SU-DHL-6 (cell line): ENCODE results near the gene INA.
"Not testable (repeated sequence)": the region's sequence is repeated elsewhere in the genome, so short reads cannot be mapped to it uniquely, and the experiment has no call there.

Source experiments
- H2AFZ ChIP-seq: fragments of 200-600 bp; sonication (generic); 2 replicates; pipeline ENCODE4 v1.6.1; 2014; ENCODE audit warnings: low read depth, mild to moderate bottlenecking, moderate library complexity, mixed read lengths, antibody characterized with exemption, low read length; ENCODE audit not compliant: severe bottlenecking
- H3F3A ChIP-seq: fragments of 200-600 bp; shearing (Covaris generic); 2 replicates; pipeline ENCODE4 v1.6.0; 2016; ENCODE audit warnings: antibody characterized with exemption, mild to moderate bottlenecking; ENCODE audit not compliant: insufficient read depth
- H3K27ac ChIP-seq: fragments of 200-600 bp; sonication (generic); 2 replicates; pipeline ENCODE4 v1.5.1; 2016; ENCODE audit warnings: low read depth, mild to moderate bottlenecking, low read length, moderate library complexity, mixed read lengths
- H3K27me3 ChIP-seq: fragments of 200-600 bp; sonication (generic), shearing (Covaris generic); 2 replicates; pipeline ENCODE4 v1.6.0; 2014; ENCODE audit warnings: mild to moderate bottlenecking, low read length
- H3K36me3 ChIP-seq: fragments of 200-600 bp; sonication (generic); 2 replicates; pipeline ENCODE4 v1.6.1; 2014; ENCODE audit warnings: mild to moderate bottlenecking, low read length, mixed read lengths
- H3K4me2 ChIP-seq: fragments of 300-600, 200-600 bp; shearing (Covaris generic), sonication (generic); 2 replicates; pipeline ENCODE4 v1.6.0; 2014; ENCODE audit warnings: low read length, low read depth, mild to moderate bottlenecking; ENCODE audit not compliant: poor library complexity, severe bottlenecking
- H3K4me3 ChIP-seq: fragments of 200-600 bp; sonication (generic); 2 replicates; pipeline ENCODE4 v1.5.1; 2014; ENCODE audit warnings: antibody characterized with exemption, low read length, mild to moderate bottlenecking, mixed read lengths; ENCODE audit not compliant: insufficient read depth, poor library complexity, severe bottlenecking
- H3K79me2 ChIP-seq: fragments of 200-600 bp; sonication (generic); 2 replicates; pipeline ENCODE4 v1.6.1; 2014; ENCODE audit warnings: mild to moderate bottlenecking, low read length, moderate library complexity; ENCODE audit not compliant: insufficient read depth
- H3K9ac ChIP-seq: fragments of 200-600 bp; sonication (generic); 2 replicates; pipeline ENCODE4 v1.7.0; 2014; ENCODE audit warnings: mild to moderate bottlenecking, low read length
- H3K9me2 ChIP-seq: fragments of 200-600 bp; sonication (generic); replicated peaks from 2 replicates; pipeline ENCODE4 v1.6.1; 2014; ENCODE audit warnings: low read length; ENCODE audit not compliant: insufficient read depth
- H3K9me3 ChIP-seq: fragments of 200-600 bp; sonication (generic); 2 replicates; pipeline ENCODE4 v1.6.1; 2014; ENCODE audit warnings: low read length, mixed read lengths; ENCODE audit not compliant: insufficient read depth
- H4K20me1 ChIP-seq: fragments of 200-600 bp; sonication (generic); 2 replicates; pipeline ENCODE4 v1.6.1; 2014; ENCODE audit warnings: low read depth, mild to moderate bottlenecking, antibody characterized with exemption, low read length, moderate library complexity, mixed read lengths
- EZH2phosphoT487 ChIP-seq: fragments of 200-600 bp; sonication (generic), shearing (Covaris generic); conservative IDR thresholded peaks from 2 replicates; pipeline ENCODE4 v1.6.1; 2018; ENCODE audit warnings: mild to moderate bottlenecking, antibody characterized with exemption, low read length, moderate library complexity, mixed read lengths
- TF ChIP-seq, protein P1 (sequence below): fragments of 200-600 bp; sonication (generic); IDR thresholded peaks from one replicate; pipeline ENCODE4 v1.5.1; 2017; ENCODE audit warnings: antibody characterized with exemption, mild to moderate bottlenecking, low read length, moderate library complexity; ENCODE audit not compliant: insufficient read depth, poor library complexity, severe bottlenecking

INA gene

DNA sequence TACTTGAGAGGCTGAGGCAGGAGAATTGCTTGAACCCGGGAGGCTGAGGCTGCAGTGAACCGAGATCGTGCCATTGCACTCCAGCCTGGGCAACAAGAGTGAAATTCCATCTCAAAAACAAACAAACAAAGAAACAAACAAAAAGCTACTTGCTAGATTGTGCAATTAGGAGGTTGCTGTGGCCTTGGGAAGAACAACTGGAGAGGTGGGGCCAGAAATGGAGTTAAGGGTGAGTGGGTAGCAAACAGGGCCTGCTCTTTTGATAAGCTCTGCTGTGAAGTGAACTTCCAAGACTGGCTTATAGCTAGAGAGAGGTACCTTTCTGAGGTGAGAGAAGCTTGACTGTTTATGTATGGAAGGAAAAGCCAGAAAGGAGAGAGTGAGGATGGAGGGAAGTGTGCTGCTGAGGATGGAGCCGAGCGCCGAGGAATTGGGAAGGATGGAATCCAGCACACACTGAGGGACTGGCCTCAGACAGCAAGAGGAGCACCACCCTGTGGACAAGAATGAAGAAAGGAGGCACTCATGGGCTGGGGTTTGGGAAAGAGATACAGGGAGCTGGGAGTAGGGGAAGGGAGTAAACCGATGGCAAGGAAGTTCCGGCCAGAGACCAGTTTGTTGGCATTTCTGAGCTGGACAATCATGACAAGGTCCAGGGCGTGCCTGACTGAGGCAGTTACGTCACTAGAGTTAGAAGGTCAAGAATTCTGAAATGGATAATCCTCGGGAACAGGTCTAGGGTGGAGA lies 38.3 kb upstream of the INA start:
- no peaks in the 10 kb centered on the region for H3F3A ChIP-seq
- no peak overlapping the region for H3K4me2 ChIP-seq
- H4K20me1 ChIP-seq, result no peaks in the 10 kb centered on the region
- H2AFZ ChIP-seq, result no peak overlapping the region
- H3K4me3 ChIP-seq, result no peak overlapping the region
- no peak overlapping the region for H3K27ac ChIP-seq
- H3K9me2 ChIP-seq, result no peaks in the 10 kb centered on the region
- TF ChIP-seq, protein P1, sequence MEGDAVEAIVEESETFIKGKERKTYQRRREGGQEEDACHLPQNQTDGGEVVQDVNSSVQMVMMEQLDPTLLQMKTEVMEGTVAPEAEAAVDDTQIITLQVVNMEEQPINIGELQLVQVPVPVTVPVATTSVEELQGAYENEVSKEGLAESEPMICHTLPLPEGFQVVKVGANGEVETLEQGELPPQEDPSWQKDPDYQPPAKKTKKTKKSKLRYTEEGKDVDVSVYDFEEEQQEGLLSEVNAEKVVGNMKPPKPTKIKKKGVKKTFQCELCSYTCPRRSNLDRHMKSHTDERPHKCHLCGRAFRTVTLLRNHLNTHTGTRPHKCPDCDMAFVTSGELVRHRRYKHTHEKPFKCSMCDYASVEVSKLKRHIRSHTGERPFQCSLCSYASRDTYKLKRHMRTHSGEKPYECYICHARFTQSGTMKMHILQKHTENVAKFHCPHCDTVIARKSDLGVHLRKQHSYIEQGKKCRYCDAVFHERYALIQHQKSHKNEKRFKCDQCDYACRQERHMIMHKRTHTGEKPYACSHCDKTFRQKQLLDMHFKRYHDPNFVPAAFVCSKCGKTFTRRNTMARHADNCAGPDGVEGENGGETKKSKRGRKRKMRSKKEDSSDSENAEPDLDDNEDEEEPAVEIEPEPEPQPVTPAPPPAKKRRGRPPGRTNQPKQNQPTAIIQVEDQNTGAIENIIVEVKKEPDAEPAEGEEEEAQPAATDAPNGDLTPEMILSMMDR, result no peak
- no peak for TF ChIP-seq EZH2phosphoT487
- no peaks in the 10 kb centered on the region for H3K79me2 ChIP-seq
- no peaks in the 10 kb centered on the region for H3K9me3 ChIP-seq
- H3K27me3 ChIP-seq, result no peaks in the 10 kb centered on the region
- H3K9ac ChIP-seq, result no peak overlapping the region
- H3K36me3 ChIP-seq, result no peaks in the 10 kb centered on the region

DNA sequence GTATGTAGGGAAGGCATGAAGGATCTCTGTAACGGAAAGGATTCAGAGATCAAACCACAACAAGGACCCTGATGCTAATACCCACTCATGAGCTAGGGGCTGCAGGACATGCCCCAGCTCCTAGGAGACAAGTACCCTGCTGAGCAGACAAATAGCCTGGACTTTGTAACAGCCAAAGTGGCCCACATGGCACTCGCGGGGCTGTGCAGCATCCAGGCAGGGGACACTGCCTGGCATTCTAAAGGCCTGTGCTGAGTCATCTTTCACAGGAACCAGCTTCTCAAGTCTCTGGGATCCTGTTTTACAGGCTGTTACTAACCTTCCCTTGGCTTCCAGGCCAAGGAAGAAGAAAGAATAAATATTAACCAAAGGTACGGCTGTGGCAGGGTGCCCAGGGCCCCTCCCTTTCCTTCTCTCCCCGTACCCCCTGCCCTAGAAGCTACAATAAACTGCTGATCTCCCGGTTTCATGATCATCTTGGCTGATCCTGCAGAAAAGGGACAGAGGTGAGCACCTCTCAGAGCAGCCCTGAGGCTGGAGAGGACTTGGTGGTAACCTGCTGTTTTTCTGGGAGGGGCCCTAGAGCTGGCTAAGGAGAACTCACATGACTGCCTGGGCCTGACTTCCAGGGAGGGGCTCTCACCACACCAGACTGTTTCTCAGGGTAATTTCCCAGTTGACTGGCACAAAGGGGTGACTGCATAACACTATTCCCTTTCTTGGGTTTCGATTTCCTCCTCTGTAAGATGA lies 35.5 kb upstream of the INA start:
- TF ChIP-seq, protein P1, result no peak
- TF ChIP-seq EZH2phosphoT487, result no peak
- H4K20me1 ChIP-seq, result no peaks in the 10 kb centered on the region
- H3F3A ChIP-seq, result no peaks in the 10 kb centered on the region
- H3K9me3 ChIP-seq, result no peaks in the 10 kb centered on the region
- no peaks in the 10 kb centered on the region for H3K27me3 ChIP-seq
- H3K27ac ChIP-seq, result no peak overlapping the region
- no peak overlapping the region for H2AFZ ChIP-seq
- no peaks in the 10 kb centered on the region for H3K79me2 ChIP-seq
- H3K4me2 ChIP-seq, result no peak overlapping the region
- no peak overlapping the region for H3K9ac ChIP-seq
- H3K9me2 ChIP-seq, result no peaks in the 10 kb centered on the region
- H3K36me3 ChIP-seq, result no peaks in the 10 kb centered on the region
- H3K4me3 ChIP-seq, result no peak overlapping the region

DNA sequence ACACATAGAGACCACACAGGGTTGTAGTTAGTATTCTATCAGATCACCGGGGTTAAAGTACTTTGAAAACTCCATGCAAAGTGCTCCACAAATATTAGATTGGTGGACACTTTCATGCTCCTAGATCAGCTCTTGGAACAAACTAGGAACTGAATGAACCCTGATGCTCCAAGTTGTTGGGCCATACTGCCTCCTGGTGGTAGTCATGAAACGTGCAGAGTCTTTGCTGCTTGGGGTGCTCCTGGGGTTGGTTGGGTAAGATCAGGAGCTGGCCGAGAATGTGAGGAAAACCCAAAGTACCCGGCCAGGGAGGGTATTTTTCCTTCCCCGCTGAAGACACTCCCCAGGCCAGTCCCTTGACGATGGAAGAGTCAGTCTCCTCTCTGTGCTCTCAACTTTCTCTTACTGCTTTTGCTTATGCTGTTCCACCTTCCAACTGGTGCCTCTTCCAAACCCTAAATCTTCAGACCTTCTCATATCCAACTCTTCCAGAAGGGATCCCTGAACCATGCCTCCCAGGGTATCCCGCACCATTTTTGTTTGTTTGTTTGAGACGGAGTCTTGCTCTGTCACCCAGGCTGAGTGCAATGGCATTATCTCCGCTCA lies 32.2 kb upstream of the INA start:
- Histone ChIP-seq H3K79me2 (no peaks in the 10 kb centered on the region), H3F3A (no peaks in the 10 kb centered on the region), H3K27ac (no peak overlapping the region), H3K36me3 (no peaks in the 10 kb centered on the region), H3K9ac (no peak overlapping the region), H3K27me3 (no peaks in the 10 kb centered on the region), H3K9me2 (no peaks in the 10 kb centered on the region), H2AFZ (no peak overlapping the region), H3K4me2 (no peak overlapping the region), H3K9me3 (no peaks in the 10 kb centered on the region), H3K4me3 (no peak overlapping the region), H4K20me1 (no peaks in the 10 kb centered on the region)
- TF ChIP-seq EZH2phosphoT487, result no peak
- TF ChIP-seq, protein P1, result peak; percentile 85

DNA sequence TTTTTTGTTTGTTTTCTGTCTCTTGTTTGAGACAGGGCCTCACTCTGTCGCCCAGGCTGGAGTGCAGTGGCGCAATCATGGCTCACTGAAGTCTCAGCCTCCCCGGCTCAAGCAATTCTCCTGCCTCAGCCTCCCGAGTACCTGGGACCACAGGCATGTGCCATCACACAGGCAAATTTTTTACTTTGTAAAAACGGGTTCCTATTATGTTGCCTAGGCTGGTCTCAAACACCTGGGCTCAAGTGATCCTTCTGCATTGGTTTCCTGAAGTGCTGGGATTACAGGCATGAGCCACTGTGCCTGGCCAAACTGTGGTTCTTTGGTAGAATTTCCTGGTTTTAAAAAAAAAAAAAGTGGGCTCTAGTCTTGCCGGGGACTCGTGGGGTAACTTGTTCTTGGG lies 31.4 kb upstream of the INA start, which contains the start of gene RPEL1:
Gene RPEL1 (plus strand): TSS at position 301 of the 400 bp plus-strand sequence. CDS start 110 bp downstream, outside the sequence.
- not testable (repeated sequence) for H2AFZ ChIP-seq, H3K79me2 ChIP-seq, H3K4me2 ChIP-seq, H3K9me2 ChIP-seq, H3K4me3 ChIP-seq, H3K27me3 ChIP-seq, H3K27ac ChIP-seq, H3K36me3 ChIP-seq, H3F3A ChIP-seq, H3K9me3 ChIP-seq, H4K20me1 ChIP-seq, H3K9ac ChIP-seq
